GM12864 (cell line): Measurements from ENCODE around the gene STK11IP.

Source experiments
- DNase-seq: peaks from one replicate; pipeline ENCODE4 v3.0.0-alpha.2; 2011; ENCODE audit warnings: low read depth
- H3K4me3 ChIP-seq: 2 replicates; pipeline ENCODE4 v1.5.1; 2011; ENCODE audit warnings: mild to moderate bottlenecking, low read depth, low read length, control low read depth
- CTCF ChIP-seq: IDR thresholded peaks from 2 replicates; pipeline ENCODE4 v1.5.1; 2011; ENCODE audit warnings: low read depth, mild to moderate bottlenecking, moderate library complexity, low read length, control low read depth, inconsistent platforms; ENCODE audit errors: missing control alignments

The STK11IP gene

GRCh38 chr2:219574484-219575311, 23.0 kb upstream of the STK11IP start:
- H3K4me3 ChIP-seq, result no peak overlapping the region
- no peak for TF ChIP-seq CTCF
- no peak for DNase-seq

GRCh38 chr2:219575566-219576504, 21.8 kb upstream of the STK11IP start:
- no peak overlapping the region for H3K4me3 ChIP-seq
- no peak for DNase-seq
- TF ChIP-seq CTCF, result no peak

- DNase-seq, result no peak
- no peak overlapping the region for H3K4me3 ChIP-seq
These were observed 20.9 kb upstream of the STK11IP start for GRCh38 chr2:219576505-219577388.

GRCh38 chr2:219578811-219579613, 18.6 kb upstream of the STK11IP start:
- TF ChIP-seq CTCF, result no peak
- no peak for DNase-seq
- no peak overlapping the region for H3K4me3 ChIP-seq

More at GRCh38 chr2:219576505-219577388, 20.9 kb upstream of the STK11IP start:
- no peak for TF ChIP-seq CTCF

- TF ChIP-seq CTCF, result no peak
- H3K4me3 ChIP-seq, result no peak overlapping the region
- no peak for DNase-seq
These were observed 16.3 kb upstream of the STK11IP start for GRCh38 chr2:219581346-219581745.

GRCh38 chr2:219591091-219591490, 6.6 kb upstream of the STK11IP start:
- no peak for TF ChIP-seq CTCF

More at GRCh38 chr2:219591091-219591490, 6.6 kb upstream of the STK11IP start:
- H3K4me3 ChIP-seq, result no peak overlapping the region
- DNase-seq, result no peak
